ENCODE measurements around the gene MTRR. TPM values are rescaled to one million over a fixed set of nuclear protein-coding genes. Genes with fewer than 3 reads are reported as not detected.

The MTRR gene
- total RNA-seq, 1 experiment from 2014 or later, result 57.8 TPM

DNA sequence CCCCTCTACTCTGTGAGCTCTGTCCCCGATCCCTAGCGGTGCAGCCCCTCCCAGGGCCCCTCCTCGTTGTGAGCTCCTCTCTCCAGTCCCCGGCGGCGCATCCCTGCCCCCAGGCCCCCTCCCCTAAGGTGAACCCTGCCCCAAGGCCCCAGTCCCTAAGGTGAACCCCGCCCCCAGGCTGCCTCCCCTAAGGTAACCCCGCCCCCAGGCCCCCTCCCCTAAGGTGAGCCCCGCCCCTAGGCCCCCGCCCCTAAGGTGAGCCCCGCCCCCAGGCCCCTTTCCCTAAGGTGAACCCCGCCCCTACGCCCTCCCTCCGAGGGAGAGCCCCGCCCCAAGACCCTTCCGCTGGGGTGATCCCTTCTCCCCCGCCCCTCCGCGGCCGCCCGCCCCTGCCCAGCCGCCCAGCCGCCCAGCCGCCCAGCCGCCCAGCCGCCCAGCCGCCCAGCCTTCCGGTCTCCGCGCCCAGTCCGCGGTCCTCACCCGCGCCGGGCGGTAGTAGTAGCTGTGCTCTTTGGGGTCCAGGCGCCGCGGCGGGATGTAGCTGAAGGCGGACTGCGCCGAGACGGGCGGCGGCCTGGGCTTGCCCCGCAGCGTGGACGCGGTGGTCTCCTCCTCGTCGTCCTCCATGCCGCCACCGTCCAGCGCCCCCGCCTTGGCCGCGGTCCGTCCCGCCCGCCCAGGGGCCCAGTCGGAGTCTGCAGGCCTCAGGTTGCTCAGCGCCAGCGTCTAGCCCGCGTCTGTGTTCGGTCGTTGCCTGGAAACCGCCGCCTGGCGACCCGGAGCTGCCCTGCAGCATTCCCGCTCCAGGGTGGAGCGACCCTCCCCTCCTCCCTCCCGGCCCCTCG lies 18.3 kb upstream of the MTRR start, which contains the start of gene CFAP90:
Gene CFAP90 (minus strand): TSS at position 739 of the 845 bp plus-strand sequence. CDS start 112 bp downstream, at position 627.
- intact Hi-C loops (cut with micrococcal nuclease; ENCODE audit: unreplicated experiment) (no loop called here), in situ Hi-C loops (cut with HindIII; ENCODE audit: low pct_unique_long_range_greater_than_20kb, low sequenced_read_pairs) (no loop called here)
- Histone ChIP-seq H3K4me3 (ENCODE audit: low read depth in 2 of 2, low read length in 2 of 2) (peak within 1 kb of the TSS; percentile 47 to 53), H3K9me3 (ENCODE audit: control insufficient read depth, insufficient read depth, low read depth, low read length) (no peaks in the 10 kb centered on the region), H3K27ac (ENCODE audit: low read length) (no peak within 1 kb of the TSS), H3K4me1 (ENCODE audit: control insufficient read depth, insufficient read depth, low read length) (no peaks in the 10 kb centered on the region; the same call in 1 of the 2 replicates), H3K27me3 (ENCODE audit: control insufficient read depth, insufficient read depth, low read length) (no peaks in the 10 kb centered on the region), H3K36me3 (ENCODE audit: control insufficient read depth, insufficient read depth, low read length) (no peaks in the 10 kb centered on the region)
- DNase-seq (ENCODE audit: low read depth, low spot score), result no peak
- ChIA-PET CTCF (no interaction called here), POLR2A (interaction anchor here (0.7 to 0.8 kb wide), 2 partner anchors 17 to 55 kb away, joined by 3 to 6 read pairs; no protein-coding TSS in a partner anchor)
- no TSS peak for BruUV-seq (replicated peaks)
- peak; percentile 94 for ATAC-seq
- TF ChIP-seq, protein P1, sequence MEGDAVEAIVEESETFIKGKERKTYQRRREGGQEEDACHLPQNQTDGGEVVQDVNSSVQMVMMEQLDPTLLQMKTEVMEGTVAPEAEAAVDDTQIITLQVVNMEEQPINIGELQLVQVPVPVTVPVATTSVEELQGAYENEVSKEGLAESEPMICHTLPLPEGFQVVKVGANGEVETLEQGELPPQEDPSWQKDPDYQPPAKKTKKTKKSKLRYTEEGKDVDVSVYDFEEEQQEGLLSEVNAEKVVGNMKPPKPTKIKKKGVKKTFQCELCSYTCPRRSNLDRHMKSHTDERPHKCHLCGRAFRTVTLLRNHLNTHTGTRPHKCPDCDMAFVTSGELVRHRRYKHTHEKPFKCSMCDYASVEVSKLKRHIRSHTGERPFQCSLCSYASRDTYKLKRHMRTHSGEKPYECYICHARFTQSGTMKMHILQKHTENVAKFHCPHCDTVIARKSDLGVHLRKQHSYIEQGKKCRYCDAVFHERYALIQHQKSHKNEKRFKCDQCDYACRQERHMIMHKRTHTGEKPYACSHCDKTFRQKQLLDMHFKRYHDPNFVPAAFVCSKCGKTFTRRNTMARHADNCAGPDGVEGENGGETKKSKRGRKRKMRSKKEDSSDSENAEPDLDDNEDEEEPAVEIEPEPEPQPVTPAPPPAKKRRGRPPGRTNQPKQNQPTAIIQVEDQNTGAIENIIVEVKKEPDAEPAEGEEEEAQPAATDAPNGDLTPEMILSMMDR (IDR thresholded peaks at IDR 0.05), result peak; percentile 45
- no peak for TF ChIP-seq TCF7L2 (IDR thresholded peaks at IDR 0.05; ENCODE audit: low read depth, low read length)
- peak; percentile 65; the same call in 1 of the 2 replicates for TF ChIP-seq SIN3A (IDR thresholded peaks at IDR 0.05; ENCODE audit: borderline replicate concordance, insufficient read depth, low read depth, low read length)
- TF ChIP-seq, protein P2, sequence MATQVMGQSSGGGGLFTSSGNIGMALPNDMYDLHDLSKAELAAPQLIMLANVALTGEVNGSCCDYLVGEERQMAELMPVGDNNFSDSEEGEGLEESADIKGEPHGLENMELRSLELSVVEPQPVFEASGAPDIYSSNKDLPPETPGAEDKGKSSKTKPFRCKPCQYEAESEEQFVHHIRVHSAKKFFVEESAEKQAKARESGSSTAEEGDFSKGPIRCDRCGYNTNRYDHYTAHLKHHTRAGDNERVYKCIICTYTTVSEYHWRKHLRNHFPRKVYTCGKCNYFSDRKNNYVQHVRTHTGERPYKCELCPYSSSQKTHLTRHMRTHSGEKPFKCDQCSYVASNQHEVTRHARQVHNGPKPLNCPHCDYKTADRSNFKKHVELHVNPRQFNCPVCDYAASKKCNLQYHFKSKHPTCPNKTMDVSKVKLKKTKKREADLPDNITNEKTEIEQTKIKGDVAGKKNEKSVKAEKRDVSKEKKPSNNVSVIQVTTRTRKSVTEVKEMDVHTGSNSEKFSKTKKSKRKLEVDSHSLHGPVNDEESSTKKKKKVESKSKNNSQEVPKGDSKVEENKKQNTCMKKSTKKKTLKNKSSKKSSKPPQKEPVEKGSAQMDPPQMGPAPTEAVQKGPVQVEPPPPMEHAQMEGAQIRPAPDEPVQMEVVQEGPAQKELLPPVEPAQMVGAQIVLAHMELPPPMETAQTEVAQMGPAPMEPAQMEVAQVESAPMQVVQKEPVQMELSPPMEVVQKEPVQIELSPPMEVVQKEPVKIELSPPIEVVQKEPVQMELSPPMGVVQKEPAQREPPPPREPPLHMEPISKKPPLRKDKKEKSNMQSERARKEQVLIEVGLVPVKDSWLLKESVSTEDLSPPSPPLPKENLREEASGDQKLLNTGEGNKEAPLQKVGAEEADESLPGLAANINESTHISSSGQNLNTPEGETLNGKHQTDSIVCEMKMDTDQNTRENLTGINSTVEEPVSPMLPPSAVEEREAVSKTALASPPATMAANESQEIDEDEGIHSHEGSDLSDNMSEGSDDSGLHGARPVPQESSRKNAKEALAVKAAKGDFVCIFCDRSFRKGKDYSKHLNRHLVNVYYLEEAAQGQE (IDR thresholded peaks at IDR 0.05; ENCODE audit: insufficient read depth in 1 of 2, low read depth in 2 of 2, low read length in 1 of 2), result no peak
- TF ChIP-seq POLR2AphosphoS5 (IDR thresholded peaks at IDR 0.05; ENCODE audit: low read depth, low read length), result no peak

DNA sequence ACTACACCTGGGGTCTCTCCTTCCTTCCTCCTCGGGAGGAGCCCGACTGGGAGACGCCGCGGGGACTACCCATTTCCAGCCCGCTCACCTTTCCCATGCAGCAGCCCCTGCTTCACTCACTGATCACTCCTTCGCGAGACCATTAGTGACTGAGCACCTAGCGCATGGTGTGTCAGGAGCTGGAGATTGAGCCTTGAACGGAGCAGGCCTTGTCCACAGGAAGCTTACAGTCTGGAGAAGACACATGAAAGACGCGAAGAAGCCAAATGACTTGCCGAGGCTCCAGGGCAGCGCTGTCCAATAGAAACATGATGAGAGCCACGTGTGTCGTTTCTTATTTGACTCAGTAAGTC lies 17.7 kb upstream of the MTRR start:
- Histone ChIP-seq H3K36me3 (ENCODE audit: control insufficient read depth, insufficient read depth, low read length) (no peaks in the 10 kb centered on the region), H3K27ac (ENCODE audit: low read length) (no peak overlapping the region), H3K4me3 (ENCODE audit: low read depth in 2 of 2, low read length in 2 of 2) (peak overlapping the region; percentile 47 to 53), H3K27me3 (ENCODE audit: control insufficient read depth, insufficient read depth, low read length) (no peaks in the 10 kb centered on the region), H3K9me3 (ENCODE audit: control insufficient read depth, insufficient read depth, low read depth, low read length) (no peaks in the 10 kb centered on the region), H3K4me1 (ENCODE audit: control insufficient read depth, insufficient read depth, low read length) (no peaks in the 10 kb centered on the region; the same call in 1 of the 2 replicates)
- intact Hi-C loops (cut with micrococcal nuclease; ENCODE audit: unreplicated experiment) (no loop called here), in situ Hi-C loops (cut with HindIII; ENCODE audit: low pct_unique_long_range_greater_than_20kb, low sequenced_read_pairs) (no loop called here)
- no TSS peak for BruUV-seq (replicated peaks)
- POLR2A ChIA-PET, result interaction anchor here (0.8 kb wide), 1 partner anchor 17 kb away, joined by 6 read pairs; no protein-coding TSS in a partner anchor
- TF ChIP-seq TCF7L2 (IDR thresholded peaks at IDR 0.05; ENCODE audit: low read depth, low read length), result no peak
- TF ChIP-seq, protein P1 (IDR thresholded peaks at IDR 0.05), result 0 out of 2 replicates have a peak, but pooled peaks have one; percentile 16
- CTCF ChIA-PET, result no interaction called here
- ATAC-seq (peak; percentile 53; the same call in 1 of the 2 replicates), DNase-seq (ENCODE audit: low read depth, low spot score) (no peak)
